Activated CD4-positive, alpha-beta T cell treated with anti-CD3 and anti-CD28 coated beads for 24 hours (primary cell): ENCODE measurements around the gene SENP6.
"Not testable (repeated sequence)": the region's sequence is repeated elsewhere in the genome, so short reads cannot be mapped to it uniquely, and the experiment has no call there.

Experiments
- DNase-seq, 2 donors: peaks; one replicate each; pipeline ENCODE4 v3.0.0-alpha.2; 2020; ENCODE audit warnings: low read depth in 2 of 2

Gene SENP6, protein sequence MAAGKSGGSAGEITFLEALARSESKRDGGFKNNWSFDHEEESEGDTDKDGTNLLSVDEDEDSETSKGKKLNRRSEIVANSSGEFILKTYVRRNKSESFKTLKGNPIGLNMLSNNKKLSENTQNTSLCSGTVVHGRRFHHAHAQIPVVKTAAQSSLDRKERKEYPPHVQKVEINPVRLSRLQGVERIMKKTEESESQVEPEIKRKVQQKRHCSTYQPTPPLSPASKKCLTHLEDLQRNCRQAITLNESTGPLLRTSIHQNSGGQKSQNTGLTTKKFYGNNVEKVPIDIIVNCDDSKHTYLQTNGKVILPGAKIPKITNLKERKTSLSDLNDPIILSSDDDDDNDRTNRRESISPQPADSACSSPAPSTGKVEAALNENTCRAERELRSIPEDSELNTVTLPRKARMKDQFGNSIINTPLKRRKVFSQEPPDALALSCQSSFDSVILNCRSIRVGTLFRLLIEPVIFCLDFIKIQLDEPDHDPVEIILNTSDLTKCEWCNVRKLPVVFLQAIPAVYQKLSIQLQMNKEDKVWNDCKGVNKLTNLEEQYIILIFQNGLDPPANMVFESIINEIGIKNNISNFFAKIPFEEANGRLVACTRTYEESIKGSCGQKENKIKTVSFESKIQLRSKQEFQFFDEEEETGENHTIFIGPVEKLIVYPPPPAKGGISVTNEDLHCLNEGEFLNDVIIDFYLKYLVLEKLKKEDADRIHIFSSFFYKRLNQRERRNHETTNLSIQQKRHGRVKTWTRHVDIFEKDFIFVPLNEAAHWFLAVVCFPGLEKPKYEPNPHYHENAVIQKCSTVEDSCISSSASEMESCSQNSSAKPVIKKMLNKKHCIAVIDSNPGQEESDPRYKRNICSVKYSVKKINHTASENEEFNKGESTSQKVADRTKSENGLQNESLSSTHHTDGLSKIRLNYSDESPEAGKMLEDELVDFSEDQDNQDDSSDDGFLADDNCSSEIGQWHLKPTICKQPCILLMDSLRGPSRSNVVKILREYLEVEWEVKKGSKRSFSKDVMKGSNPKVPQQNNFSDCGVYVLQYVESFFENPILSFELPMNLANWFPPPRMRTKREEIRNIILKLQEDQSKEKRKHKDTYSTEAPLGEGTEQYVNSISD

GRCh38 chr6:75601304-75602245 lies at the start of gene SENP6:
TSS of gene SENP6 (plus strand) at chr6:75601880. CDS start at chr6:75602525, 645 bp downstream.
- DNase-seq: peak; percentile 42 to 52

DNA sequence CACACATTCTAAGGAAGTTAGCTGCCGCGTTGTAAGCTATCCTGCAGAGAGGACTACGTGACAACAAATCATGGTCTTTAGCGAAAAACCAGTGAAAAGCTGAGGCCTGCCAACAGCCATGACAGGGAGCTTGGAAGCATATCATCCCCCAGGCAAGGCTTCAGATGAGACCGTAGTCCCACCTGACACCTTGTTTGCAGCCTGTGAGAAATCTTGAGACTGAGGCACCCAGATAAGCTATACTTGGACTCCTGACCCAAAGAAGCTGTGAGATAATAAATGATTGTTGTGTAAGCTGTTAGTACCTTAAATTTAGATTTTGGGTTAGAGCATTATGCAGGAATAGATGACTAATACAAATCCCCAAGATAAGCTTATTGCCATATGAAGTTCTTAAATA lies 45.4 kb upstream of the SENP6 start:
- DNase-seq: no peak

- no peak for DNase-seq
Observed at GRCh38 chr6:75557068-75557467, 44.6 kb upstream of the SENP6 start.

DNA sequence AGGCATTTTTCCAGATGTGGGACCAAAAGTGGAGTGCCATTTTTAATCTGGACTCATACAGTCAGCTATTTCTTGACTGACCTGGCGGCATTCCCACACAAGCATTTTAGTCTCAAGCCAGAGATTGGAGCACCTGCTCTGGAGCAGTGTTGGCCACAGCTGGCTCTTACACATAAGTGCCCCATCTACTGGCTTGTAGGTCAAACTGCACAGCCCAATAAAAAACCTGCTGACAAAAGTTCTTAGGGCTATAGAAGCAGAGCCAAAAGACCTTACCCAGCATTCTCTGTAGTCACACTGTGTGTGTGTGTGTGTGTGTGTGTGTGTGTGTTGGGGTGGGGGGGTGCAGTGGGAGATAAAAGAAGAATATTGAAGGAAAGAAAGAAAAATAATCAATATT lies 38.6 kb upstream of the SENP6 start:
- DNase-seq: peak in 1 of 2 donors; percentile 2

- no peak for DNase-seq
Observed at GRCh38 chr6:75566137-75566767, 35.4 kb upstream of the SENP6 start.

- no peak for DNase-seq
Observed at GRCh38 chr6:75568100-75568499, 33.6 kb upstream of the SENP6 start.

- no peak for DNase-seq
Observed at GRCh38 chr6:75568965-75569364, 32.7 kb upstream of the SENP6 start.

GRCh38 chr6:75570671-75571070 lies 31.0 kb upstream of the SENP6 start:
- DNase-seq: not testable (repeated sequence)

DNA sequence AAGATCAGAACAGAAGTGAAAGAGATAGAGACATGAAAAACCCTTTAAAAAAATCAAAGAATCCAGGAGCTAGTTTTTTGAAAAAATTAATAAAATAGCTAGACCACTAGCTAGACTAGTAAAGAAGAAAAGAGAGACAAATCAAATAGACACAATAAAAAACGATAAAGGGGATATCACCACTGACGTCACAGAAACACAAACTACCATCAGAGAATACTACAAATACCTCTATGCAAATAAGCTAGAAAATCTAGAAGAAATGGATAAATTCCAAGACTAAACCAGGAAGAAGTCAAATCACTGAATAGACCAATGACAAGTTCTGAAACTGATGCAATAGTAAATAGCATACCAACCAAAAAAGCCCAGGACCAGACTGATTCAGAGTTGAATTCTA lies 29.6 kb upstream of the SENP6 start:
- no peak for DNase-seq

GRCh38 chr6:75579951-75580350 lies 21.7 kb upstream of the SENP6 start:
- no peak for DNase-seq

DNA sequence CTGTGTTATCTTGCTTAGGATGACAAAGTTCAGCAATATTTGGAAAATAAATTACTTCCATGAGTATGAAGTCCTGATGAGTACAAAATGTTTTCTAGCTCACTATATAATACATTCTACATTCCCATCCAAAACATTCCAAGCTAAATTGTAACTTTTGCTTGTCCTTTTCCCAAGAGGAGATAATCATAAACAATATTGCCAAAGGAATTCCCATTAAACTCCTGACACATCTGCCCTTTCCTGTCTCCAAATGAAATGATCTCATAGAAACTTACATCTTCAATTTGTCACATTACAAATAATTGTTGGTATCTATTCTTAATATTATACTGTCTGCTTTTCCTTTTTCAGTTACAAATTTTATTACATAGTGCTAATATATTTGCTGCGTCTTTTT lies 20.4 kb upstream of the SENP6 start:
- DNase-seq: no peak

DNA sequence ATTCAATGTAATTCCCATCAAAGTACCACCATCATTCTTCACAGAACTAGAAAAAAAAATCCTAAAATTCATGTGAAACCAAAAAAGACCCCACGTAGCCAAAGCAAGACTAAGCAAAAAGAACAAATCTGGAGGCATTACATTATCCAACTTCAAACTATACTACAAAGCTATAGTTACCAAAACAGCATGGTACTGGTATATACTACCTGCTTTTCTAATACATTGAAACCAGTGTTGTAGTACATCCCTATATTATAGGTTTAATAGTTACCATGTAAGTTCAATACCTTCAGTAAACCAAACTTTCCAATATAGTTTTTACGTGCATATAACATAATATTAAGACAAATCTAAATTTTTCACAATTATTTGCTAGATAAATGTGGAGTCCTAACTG lies 17.1 kb upstream of the SENP6 start:
- not testable (repeated sequence) for DNase-seq

- DNase-seq: no peak
Observed at GRCh38 chr6:75588948-75589347, 12.7 kb upstream of the SENP6 start.

- DNase-seq: no peak
Observed at GRCh38 chr6:75590370-75590769, 11.3 kb upstream of the SENP6 start.

- DNase-seq: not testable (repeated sequence)
Observed at GRCh38 chr6:75596380-75596779, 5.3 kb upstream of the SENP6 start.

- no peak for DNase-seq
Observed at GRCh38 chr6:75600768-75601167, 912 bp upstream of the SENP6 start.

- peak; percentile 43 for DNase-seq
Observed at GRCh38 chr6:75602246-75603105, 796 bp downstream of the SENP6 start.

- DNase-seq: no peak
Observed at GRCh38 chr6:75603106-75603420, 1.4 kb downstream of the SENP6 start.

GRCh38 chr6:75604294-75604693 lies 2.6 kb downstream of the SENP6 start:
- DNase-seq: no peak

- no peak for DNase-seq
Observed at GRCh38 chr6:75605635-75606034, 4.0 kb downstream of the SENP6 start.
